Stimulated activated CD4-positive, alpha-beta T cell treated with anti-CD3 and anti-CD28 coated beads, Interleukin-4, amount 100 ng/mL, for 24 hours (primary cell): Measurements from ENCODE around the gene HNRNPAB.
"Not testable (repeated sequence)": the region's sequence is repeated elsewhere in the genome, so short reads cannot be mapped to it uniquely, and the experiment has no call there.

Source experiments
- DNase-seq: peaks from one replicate; pipeline ENCODE4 v3.0.0-alpha.2; 2020

Gene HNRNPAB

DNA sequence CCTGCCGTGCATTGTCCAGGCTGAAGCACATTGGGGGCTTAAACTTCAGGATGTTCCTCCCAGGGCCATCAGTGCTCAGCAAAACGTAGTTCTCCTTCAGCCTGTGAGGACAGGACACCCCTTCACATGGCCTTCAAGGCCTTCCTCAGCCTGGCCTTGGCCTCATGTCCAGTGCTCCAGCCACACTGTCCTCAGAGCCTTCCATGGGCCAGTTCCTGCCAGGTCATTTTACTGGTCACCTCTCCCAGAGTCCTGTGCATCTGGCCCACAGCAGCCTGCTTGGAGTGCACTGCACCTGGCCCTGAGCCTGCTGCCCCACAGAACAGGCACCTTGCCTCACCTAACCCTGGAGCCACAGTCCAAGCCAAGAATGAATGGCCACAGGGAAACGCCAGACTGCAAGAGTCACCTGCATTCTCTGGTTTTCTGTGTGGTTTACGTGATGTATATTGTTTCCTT is 8.7 kb downstream of the HNRNPAB start:
- no peak for DNase-seq

DNA sequence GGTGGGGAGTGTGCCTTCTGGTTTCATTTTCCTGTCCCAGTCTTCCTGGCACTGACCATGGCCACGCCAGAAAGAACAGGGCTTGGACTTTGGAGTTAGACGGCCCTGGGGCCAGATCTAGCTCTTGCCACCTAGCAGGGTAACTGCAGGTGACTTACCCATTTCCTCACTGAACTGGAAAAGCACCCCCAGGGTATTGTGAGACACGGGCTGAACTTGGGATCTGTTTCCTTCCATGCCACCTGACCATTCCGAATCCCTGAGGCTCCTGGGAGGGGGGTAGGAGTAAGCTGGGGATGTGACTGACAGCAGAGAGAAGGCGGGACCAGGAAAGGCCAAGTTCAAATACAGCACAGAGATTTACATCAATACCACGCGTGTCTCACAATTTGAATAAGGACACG is 9.4 kb downstream of the HNRNPAB start:
- DNase-seq, result no peak

DNA sequence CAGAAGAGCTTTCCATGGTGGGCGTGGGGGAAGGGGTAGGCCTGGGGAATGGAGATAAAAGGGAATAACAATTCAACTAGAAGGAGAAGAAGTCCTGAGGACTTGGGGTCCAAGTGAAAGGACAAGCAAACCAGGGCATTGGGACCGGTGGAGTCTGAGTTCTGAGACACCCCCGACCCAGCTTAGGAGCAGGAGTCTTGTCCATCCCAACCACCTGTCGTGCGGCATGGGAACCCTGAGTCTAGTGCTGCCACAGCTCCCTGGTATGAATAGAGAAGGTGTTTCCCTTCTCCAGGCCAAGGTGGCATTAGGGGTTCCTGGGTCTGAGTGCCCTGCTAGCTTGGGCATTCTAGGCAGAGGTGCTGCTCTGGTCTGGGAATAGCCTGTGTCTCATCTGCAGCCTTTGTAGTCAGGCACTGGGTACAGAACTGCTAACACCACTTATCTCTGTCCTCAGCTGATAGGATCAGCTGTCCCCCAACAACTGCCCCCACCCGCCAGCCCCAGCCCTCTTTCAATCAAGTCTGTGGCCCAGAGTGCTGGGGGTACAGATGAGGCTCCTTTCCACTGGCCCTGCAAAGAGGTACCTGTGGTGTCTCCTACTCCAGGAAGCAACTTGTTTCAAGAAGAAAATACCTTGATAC is 9.9 kb downstream of the HNRNPAB start:
- no peak for DNase-seq

DNA sequence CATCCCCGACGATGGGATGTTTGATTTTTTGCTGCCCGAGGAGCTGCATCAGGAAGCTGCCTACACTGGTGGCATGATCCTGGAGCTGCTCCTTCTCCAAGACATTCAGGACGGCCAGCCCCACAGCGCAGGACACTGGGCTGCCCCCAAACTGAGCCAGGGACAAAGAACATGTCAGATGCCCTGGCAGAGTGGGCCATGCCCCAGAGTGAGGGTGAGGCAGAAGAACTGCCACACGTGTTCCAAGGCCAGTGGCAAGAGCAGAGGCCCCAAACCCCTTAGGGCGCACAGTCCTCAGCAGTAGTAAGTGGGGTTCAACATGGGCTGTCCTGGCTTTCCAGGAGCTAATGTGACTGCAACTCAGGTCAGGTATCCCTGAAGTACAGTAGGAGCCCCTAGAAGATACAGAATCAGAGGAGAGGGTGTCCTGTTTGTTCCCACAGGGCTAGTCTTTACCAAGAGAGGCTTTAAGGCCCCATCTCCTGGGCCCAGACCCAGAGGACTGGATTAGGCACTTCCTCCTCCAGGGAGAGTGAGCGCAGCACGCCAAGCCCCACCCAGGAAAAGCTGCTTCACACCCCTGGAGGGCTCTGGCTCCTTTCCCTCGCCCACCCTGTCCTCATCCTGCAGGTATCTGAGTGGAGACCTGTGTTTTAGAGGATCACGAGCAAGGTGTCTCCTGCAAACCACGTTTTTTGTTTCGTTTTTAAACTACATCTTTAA is 11.1 kb downstream of the HNRNPAB start:
- DNase-seq, result no peak

DNA sequence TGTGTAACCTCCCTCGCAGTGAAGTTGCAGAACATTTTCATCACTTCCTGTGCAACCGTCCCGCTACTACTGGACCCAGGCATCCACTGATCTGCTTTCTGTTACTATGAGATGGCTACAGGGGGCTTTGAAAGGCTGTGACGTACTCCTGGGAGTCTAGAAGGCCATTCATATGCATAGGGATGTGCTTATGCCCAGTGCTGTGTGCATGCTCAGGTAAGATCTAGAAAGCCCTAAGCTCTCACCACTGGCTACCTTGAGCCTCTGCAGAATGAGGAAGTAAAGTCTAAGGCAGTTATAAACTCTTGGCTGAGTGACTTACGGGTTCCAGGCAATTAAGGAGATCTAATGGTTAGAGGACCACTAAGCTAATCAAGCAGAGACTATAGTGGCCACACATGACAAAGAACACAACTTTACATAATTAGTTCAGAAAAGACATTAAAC is 11.8 kb downstream of the HNRNPAB start:
- no peak for DNase-seq

DNA sequence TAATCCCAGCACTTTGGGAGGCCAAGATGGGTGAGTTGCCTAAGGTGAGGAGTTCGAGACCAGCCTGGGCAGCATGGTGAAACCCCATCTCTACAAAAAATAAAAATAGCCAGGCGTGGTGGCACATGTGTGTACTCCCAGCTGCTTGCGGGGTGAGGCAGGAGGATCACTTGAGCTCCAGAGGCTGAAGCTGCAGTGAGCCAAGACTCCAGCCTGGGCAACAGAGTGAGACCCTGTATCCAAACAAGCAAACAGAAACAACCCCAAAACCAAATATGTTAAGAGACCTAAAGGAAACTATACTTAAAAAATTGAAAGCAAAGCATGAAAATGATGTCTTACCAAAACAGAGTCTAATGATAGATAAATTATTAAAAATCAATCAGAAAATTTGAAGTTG is 12.4 kb downstream of the HNRNPAB start:
- DNase-seq, result no peak

DNA sequence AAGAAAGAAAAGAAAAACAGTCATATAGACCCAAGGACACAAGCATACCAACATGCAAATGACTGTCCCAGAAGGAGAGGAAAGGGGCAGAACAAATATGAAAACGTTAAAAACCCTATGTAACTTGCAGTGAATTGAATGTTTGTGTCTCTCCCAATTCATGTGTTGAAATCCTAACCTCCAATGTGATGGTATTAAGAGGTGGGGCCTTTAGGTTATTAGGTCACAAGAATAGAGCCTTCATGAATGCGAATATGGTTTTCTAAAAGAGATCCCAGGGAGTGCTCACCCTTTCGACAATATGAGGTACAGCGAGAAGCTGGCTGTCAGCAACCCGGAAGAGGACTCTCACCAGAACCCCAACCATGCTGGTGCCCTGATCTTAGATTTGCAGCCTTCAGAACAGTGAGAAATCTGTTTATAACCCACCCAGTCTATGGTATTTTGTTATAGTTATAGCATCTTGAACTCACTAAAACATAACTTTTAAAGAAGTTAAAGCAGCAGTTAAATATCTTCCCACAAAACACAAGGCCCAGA is 14.0 kb downstream of the HNRNPAB start:
- no peak for DNase-seq

DNA sequence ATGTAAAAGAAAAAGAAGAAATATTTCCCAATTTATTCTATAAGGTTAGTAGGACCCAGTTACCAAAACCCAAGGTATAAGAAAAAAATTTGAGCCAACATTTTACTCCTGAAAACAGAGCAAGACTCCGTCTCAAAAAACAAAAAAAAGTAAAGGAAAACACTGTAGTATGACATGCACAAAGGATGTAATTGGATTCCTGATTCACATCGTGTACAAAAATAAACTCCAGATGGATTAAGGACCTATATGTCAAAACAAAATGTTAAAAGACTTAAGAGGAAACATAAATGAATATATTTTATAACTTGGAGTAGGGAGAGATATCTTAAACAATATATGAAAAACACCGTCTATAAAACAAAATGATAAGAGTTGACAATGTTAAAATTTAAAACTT is 14.5 kb downstream of the HNRNPAB start:
- no peak for DNase-seq

DNA sequence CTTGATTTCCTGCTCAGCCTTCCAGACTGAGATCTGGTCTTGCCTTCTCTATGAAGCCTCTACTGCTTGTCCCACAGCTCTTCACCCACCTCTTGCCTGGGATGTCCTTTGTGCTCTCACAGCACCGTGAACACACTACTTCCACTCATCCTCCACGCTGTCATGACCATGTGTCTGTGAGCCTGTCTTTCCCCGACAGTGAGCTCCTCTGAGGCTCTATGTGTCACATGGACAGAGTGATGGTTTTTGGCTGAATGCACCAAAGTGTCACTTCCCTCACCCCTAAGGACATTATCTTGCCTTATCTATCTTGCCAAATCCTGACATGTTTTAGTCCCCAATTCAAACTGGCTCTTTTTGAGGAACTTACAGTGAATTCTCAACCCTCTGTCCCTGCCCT is 16.9 kb downstream of the HNRNPAB start:
- no peak for DNase-seq

DNA sequence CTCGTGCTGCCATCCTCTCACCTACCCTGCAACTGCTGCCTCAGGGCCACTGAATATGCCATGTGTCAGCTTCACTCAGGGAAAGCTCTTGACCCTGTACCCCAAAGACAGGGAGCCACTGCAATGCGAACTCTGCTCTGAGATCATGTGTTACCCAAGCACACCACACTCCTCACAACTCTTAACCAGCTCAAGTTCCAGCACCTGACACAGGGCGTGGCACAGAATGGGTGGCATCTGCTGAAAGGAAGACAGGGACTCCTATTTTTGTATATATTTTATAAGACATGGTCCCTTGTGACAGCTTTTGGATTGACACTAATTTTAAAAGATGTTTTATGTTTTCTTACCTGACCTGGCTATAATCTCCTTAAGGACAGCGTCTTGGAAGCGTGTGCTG is 17.5 kb downstream of the HNRNPAB start:
- DNase-seq, result no peak

DNA sequence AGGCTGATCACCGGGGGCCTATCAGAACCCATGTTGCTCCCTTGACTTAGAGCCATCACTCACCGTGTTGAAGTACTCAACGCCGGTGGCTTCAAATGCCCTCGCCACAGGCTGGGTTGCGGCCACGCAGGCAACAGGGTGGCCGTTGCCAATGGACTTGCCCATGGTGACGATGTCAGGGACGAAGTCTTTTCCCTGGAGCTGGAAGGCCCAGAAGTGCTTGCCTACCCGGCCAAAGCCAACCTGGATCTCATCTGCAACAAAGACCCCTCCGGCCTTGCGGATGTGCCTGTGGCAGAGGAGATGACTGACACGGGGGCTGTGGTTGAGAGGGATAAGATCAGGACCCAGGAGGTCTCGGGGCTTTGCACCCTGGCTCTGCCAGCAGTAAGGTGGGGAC is 18.0 kb downstream of the HNRNPAB start:
- DNase-seq, result no peak

DNA sequence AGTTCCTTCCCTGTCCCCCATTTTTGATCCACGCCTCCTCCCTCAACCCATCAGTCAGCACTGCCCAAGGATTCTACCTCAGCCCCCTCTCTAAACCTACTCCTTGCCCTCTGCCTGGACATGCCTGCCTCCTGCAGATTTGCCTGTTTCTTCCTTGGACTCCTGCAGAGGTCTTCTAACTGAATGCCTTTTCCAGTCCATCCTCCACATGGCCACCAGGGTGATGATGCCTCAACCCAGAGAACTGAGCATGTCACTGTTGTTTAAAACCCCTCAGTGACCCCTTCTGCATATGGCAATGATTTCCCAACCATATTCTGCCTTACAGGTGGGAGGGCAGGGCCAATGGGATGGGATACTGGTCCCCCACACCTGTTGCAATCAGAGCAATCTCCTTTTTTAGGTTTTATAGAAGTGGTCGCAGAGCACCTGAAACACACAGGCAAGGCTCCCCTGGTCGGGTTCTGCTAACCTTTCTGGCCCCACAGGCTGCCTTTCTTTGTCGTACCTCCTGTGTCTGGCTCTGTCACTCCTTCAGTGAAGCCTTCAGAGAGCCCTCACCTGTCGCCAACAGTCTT is 19.0 kb downstream of the HNRNPAB start:
- DNase-seq, result no peak

DNA sequence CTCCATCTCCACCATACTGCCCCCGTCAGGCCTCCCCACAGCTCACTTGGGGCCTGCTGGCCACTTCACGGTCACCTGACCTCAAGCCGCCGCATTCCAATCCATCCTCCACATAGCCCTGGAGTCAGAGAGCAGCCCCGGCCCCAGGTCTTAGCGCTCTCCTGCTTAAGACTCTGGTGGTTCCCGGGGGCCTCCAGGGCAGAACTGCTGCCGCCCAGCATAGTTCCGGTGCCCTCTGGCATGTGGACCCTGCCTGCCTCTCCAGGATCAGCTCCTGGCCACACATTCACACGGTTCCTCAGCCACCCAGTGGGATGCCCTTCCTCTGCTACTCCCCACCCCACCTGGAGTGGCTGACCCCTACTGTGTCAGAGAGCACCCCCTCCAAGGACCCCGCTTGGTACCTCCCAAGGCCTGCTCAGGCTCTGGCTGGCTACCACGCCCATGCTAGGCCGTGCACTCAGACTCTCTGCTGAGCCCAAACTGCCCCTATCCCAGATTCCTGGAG is 19.5 kb downstream of the HNRNPAB start:
- DNase-seq, result no peak

DNA sequence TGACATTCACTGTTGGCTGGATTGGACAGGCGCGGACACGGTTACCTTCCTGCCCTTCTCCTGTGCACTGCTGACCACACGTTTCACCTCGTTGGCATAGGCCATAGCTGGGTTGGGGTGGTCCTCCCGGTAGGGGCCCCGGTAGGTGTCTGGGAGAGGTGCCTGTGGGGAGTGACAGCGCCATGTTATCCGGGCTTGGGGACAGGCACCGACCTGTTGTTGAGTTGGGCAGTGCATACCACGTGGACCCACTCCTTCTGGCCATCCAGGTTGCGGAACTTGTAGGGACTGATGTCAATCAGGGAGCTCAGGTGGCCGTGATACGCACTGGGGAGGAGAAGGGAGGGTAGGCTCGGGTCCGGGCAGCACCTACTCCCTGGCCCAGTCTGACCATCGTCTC is 20.1 kb downstream of the HNRNPAB start:
- no peak for DNase-seq

DNA sequence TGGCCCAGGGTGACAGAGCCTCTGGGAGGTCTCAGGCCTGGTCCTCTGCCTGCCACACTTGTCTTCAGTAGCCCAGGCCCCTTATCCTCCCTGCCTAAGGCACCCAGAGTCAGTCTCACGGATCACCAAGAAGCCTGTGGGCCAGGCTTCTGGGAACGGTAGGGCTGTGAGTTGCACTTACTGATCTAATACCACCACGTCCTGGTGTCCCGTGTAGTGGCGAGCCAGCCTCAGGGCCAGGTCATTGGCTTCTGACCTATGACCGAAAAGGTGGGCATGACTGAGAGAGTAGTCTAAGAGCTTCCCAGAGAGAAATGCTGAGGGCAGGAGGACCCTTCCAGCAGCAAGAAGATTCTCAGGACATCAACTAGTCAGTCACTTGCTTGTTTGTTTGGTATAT is 20.8 kb downstream of the HNRNPAB start:
- DNase-seq, result no peak

DNA sequence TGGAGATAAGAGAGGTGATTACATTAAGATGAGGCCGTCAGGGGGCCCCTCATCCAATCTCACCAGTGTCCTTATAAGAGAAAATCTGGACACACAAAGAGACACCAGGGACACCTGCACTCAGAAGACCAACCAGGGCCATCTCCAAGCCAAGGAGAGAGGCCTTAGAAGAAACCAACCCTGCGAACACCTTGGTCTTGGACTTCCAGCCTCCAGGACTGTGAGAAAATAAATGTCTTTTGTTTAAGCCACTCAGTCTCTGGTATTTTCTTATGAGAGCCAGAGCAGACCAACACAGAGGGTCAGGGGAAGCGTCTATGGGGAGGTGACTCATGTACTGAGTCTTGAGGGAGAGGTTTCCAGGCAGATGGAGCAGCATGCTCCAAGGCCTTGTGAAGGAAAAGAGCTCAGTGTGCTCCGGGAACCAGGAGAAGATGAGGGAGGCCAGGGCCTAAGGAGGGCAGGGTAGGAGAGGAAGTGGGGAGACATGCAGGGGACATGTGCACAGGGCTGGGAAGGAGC is 22.9 kb downstream of the HNRNPAB start:
- DNase-seq, result no peak

DNA sequence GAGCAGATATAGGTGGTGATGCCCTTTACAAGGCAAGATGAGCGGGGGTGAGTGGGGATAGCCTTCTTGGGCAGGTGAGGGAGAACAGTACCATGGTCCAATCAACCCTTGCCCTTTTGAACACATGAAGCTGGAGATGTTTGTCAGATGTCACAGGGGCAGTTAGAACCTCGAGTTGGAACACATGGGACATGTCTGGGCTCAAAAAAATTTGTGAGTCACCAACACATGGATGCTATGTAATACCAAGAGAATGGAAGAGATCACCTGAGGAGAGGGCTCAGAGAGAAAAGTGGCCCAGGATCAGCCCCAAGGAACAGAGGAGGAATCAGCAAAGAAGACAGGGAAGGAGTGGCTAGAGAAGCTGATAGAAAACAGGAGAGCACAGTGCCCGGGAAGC is 23.6 kb downstream of the HNRNPAB start:
- no peak for DNase-seq

DNA sequence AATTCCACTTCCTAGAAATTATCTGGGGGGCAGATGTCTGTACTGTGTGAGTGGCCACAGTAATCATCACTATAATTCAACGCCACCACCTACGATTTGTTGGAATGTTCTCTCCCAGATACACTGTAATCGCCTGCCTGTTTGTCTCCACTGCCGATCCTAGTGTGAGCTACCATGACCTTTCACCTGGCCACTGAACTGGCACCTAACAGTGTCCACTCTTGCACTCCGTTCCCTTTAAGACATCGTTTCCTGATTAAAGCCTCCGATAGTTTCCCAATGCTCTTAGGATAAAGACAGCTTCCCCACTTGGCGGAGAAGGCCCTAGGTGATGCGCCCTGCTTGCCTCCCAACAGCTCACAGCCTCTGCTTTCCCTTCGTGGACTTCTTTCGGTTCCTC is 24.3 kb downstream of the HNRNPAB start:
- DNase-seq, result no peak

DNA sequence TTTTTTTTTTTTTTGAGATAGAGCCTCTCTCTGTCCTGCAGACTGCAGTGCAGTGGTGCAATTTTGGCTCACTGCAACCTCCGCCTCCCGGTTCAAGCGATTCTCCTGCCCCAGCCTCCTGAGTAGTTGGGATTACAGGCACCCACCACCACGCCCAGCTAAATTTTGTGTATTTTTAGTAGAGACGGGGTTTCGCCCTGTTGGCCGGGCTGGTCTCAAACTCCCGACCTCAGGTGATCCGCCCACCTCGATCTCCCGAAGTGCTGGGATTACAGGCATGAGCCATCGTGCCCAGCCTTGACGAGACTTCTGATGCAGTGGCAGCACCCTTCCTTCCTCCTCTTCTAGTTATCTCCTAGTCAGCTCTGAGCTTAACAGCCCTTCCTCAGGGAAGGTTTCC is 24.8 kb downstream of the HNRNPAB start:
- DNase-seq, result not testable (repeated sequence)

DNA sequence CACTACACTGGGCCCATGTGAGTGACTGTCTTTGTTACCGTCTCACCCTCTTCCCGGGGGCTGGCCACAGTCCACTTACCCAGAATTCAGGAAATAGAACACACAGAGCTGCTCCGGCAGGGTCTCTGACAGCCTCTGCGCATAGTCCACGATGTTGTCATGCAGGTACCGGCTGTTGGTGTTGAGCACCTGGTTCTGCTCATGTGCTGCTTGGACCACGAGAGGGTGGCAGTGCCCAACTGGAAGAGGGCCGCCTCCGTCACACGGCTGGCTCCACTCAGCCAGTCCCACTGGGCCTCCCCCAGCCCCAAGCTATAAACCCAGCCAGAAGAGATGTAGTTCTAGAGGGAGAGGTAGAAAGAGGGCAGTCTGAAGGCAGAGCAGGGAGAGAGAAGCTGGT is 25.5 kb downstream of the HNRNPAB start:
- DNase-seq, result no peak

DNA sequence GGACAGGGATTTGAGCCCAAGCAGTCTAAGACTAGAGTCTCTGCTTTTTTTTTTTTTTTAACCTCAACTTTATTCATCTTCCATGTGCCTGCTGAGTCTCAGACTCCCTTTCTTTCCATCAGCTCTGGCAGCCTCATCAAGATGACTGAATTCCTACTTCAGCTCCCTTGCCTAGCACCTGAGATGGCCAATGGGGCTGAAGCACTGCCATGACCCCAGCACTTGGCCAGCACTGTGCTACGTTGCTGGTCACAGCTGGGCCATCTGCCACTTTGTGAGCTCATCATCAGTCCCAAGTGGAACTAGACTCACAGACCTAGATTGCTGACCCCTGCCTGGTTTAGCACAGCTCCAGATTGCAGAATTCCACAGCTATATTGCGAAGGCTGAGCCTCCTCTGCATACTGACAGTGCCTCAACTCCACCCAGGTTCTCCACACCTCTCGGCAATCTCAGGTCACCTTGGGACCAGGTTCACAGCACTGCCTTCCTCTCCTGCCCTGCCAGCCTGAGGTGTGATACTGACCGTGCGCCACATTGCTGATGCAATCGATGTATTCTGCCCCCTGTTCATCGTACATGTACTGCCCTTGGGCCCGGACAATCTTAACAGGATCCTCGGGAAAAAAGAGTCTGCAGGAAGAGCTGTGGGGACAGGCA is 26.7 kb downstream of the HNRNPAB start:
- DNase-seq, result no peak

DNA sequence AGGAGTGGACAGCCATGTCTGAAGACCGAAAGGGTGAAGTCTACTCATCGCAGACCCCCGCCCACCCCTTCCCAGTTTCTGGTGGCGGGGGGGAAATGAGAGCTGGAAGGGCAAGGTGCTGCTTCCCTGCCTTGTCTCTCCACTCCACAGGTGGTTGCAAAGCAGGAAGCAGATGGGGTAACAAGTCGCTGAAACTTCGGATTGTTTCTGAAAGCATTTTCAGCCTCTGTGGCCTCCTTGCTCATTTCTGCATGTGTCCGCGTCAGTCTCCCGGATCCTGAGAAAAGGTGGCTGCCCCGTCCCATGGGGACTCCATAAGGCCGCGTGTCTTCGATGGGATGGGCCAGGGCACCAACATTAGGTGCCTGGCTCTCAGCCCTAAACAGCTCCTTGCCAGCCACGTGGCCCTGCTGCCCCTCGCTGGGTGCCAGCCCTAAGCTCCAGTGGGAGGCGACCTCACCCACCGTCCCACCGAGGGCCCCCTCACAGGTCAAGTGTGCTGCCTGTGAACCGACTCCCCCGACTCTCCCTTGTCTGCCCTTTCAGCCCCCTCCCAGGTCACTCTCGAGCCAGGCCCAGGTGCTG is 27.3 kb downstream of the HNRNPAB start:
- DNase-seq, result no peak
